GM12875 (cell line): Measurements from ENCODE around the gene SORBS1.

Experiments
- H3K4me3 ChIP-seq: one replicate; pipeline ENCODE4 v1.5.1; 2011; ENCODE audit warnings: low read depth, low read length, control low read depth
- CTCF ChIP-seq: IDR thresholded peaks from 2 replicates; pipeline ENCODE4 v1.5.1; 2011; ENCODE audit warnings: low read depth, mild to moderate bottlenecking, control low read depth, inconsistent platforms, low read length, moderate library complexity, borderline replicate concordance; ENCODE audit not compliant: insufficient read depth

SORBS1 gene

DNA sequence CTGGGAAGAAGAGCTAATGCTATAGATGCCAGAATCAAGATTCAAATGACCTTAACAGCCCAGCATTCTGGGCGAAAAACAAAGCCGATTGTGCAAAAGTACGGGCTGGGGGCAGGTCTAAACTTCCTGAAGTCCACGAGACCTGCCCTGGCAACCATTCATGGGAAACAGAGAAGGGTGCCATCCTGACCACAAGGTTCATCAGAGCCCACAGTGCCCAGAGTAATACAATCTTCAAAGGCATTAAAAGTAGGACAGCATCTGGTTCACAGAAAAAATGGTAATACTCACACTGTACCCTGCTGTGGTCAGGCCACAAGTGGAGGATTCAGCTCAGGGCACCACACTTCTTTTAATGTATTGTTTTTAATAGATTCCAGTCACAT, 36.1 kb downstream of the SORBS1 start:
- TF ChIP-seq CTCF, result no peak
- H3K4me3 ChIP-seq, result no peak overlapping the region

DNA sequence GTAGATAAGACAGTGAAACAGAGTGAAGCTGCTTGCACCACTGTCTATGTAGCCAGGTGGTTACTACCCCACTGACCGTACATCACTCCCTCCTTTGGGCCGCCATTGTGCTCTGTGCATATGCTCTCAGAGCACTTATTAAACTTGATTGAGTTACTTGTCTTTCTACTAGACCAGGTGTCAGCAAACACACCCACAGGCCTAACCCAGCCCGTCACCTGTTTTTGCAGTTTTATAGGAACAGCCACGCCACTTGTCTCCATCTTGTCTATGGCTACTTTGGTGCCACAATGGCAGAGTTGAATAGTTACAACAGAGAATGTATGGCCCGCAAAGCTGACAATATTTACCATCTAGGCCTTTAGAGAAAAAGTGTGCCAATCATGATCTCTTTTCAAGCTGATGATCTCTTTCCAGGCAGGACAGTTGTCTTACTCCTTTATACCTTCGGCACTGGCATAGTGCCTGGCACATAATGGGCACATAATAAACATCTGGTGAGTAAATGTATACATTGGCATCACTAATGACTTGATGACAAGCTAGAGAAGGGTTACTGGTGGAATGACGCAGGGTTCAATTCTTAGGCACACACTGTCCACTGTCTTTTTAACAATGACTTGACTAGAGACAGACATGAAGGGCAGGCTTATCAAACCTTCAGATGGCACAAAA, 36.7 kb downstream of the SORBS1 start:
- no peak for TF ChIP-seq CTCF
- no peak overlapping the region for H3K4me3 ChIP-seq

DNA sequence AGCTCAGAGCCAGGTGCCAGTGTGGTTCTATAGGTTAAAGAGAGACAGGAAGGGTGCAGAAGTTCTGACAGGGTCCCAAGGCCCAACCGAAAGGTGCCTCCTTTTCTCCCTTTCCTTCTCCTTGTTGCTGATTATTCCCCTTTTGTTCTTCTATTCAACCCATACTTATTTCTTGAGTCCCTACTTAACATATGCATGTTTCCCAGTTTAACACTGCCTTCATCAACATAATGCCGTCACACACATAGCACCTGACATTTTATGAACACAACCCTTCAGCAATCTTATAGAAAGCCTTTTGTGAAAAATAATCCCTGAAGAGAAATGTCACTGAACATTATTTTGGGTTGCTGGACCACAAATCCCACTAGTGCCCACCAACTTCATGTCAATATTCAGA, 39.1 kb downstream of the SORBS1 start:
- no peak overlapping the region for H3K4me3 ChIP-seq
- no peak for TF ChIP-seq CTCF

- no peak for TF ChIP-seq CTCF
- no peak overlapping the region for H3K4me3 ChIP-seq
These were observed 40.6 kb downstream of the SORBS1 start for GRCh38 chr10:95520617-95521016.

DNA sequence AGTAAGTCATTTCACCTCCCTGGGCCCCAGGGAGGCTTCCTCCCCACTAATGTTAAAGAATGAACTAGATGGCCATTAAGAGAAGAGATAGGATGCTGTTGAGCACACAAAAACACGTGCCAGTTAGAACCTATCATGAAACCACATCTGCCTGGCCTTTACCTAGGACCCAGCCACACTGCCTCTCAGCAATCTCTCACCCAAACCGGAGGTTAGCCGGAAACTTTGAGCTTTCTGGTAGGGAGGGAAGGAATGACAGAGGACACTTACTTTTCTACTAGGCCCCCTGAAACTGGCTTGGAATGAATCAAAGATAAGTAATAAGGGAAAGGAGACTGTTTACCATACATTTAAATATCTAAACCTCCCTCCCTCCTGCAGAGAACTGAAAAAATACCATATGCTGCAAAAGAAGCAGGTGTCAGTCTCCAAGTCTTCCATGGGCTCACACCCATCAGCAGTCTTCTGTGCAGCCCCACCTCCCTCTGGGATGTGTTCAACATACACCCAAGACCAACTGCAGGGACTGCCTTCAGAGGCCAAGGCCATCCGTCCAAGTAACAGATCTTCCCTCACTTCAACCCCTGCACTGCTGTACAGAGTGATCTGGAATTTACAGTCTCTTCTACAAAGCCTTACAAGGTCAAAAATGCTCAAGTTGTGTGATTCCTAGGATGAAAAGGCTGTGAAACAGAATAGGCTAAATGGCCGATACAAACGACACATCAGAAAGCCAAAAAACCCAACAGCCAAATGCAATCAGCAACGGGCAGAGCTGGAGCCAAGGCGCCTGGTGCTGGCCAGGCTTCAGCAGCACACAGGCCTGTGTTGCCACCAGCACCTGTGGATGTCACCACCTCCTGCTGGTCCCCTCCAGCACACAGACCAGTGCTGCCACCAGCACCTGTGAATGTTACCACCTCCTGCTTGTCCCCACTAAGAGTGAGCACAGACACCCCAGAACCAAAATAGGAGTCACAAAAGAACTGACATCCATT, 42.4 kb downstream of the SORBS1 start:
- TF ChIP-seq CTCF, result no peak
- no peak overlapping the region for H3K4me3 ChIP-seq

DNA sequence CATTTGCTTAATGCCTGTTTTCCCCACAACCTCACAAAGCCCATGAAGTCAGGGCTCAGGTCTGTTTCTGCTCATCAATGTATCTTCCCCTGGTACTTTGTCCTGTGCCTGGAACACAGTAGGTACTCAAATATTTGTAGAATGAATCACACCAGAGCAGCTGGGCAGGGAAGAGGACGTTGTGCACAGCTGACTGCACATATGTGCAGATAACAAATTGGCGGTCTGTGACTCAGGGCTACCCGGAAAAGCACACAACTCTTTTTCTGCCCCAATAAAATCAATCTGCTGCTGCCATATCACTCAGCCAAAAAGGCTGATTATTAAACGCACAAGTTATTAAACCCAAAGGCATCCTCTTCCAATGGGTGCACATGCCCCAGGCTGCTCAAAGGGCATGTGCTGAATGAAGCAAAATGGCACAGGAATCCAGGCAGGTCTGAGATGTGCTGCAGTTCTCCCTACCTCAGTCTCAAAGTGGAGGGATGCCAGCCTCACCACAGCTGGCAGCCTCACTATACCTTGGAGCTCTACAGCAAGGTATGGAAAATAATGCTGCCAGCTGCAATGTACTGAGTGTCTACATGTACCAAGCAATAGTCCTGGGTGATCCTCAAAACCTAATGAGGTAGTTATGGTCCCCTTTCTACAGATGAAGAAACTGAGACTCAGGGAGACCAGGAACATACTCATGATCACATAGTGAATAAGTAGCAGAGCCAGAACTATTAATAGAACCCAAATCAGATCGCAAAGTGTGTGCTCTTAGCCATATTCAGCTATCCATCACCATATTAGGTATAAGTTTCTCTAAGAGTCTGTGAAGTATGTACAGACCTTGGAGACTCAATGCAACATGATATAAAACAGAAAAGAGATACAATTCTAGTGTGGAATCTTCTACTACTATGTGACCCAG, 43.4 kb downstream of the SORBS1 start:
- no peak for TF ChIP-seq CTCF

More for the DNA sequence above, 43.4 kb downstream of the SORBS1 start:
- H3K4me3 ChIP-seq, result no peak overlapping the region
